NCI-H1436 (cell line): Measurements from ENCODE around the gene BATF.

Source experiments
- DNase-seq: peaks from one replicate; lab custom pipeline; 2025; lab: John Stamatoyannopoulos, UW

Gene BATF

DNA sequence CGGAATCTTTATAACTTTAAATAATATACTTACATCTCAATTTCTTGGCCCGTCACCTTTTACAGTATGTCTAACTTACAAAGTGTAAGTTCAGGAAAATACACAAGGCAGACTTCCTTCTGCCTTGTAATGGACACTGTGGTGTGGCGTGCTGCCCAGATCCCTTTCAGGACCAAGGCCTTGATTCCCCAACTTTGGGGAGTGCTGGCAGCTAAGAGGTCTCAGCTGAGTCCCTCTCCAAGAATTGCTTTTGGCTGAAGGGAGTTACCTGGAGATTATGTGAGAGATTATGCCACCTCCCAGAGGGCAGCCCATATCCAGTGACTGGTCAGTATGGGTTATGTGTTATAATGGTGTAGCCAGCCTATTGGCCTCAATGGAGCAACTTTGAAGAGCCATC lies 21.2 kb upstream of the BATF start:
- DNase-seq, result no peak

GRCh38 chr14:75504411-75504810 lies 17.9 kb upstream of the BATF start:
- DNase-seq, result no peak

GRCh38 chr14:75506930-75507329 lies 15.3 kb upstream of the BATF start:
- DNase-seq, result no peak

DNA sequence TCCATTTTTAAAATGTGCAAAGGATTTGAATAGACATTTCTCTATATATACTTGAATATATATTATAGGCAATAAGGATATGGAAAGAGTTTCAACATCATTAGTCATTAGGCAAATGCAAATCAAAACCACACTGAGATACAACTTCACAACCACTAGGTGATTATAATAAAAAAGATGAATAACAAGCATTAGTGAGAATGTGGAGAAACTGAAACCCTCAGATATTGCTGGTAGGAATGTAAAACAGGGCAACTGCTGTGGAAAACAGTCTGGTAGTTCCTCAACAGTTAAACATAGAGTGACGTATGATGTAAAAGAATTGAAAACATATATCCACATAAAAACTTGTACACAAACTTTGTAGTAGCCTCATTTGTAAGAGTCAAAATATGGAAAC lies 11.7 kb upstream of the BATF start:
- DNase-seq, result no peak

DNA sequence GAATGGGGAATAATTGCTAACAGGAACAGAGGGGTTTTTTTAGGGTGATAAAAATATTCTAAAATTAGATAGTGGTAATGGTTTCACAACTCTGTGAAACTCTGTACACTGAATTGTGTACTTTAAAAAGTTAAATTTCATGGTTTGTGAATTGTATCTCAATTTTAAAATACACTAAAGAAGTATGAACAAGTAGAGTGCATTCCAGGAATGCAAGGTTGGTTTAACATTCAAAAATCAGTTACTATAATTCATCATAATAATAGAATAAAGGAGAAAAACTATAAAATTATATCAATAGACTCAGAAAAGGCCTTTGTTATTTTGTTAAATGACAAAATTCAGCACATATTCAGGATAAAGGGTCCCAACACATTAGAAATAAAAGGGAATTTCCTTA lies 11.1 kb upstream of the BATF start:
- no peak for DNase-seq

DNA sequence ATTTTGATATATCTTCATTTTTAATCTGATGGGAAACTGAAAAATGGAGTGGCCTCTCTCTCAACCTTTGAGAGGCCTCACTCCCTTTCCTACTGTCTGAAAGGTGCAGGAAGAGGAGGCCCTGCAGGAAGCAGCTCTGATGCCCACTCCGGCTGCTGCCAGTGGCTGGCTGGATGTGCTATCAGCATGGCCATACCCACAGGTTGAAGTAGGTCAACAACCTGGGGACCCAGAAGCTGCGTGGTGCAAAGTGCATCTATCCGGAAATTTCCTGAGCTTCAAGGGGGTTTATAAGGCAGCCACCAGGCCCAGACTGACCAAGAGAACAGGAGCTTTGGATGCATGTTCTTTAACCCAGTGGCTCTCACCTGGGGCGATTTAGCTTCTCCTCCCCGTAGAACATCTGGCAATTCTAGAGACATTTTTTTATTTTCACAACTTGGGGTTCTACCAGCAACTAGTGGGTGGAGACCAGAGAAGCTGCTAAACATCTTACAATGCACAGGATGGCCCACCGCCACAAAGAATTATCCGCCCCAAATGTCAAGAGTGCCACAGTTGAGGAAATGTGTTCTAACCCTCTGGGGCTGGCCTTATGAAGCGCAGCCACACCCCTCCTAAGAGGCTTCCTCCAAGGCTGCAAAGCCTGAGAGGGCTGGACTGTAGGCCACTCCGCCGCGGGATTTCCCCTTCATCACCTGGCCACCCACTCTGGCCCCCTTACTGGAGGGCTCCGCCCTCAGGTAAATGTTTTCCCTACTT lies 8.2 kb upstream of the BATF start:
- no peak for DNase-seq

DNA sequence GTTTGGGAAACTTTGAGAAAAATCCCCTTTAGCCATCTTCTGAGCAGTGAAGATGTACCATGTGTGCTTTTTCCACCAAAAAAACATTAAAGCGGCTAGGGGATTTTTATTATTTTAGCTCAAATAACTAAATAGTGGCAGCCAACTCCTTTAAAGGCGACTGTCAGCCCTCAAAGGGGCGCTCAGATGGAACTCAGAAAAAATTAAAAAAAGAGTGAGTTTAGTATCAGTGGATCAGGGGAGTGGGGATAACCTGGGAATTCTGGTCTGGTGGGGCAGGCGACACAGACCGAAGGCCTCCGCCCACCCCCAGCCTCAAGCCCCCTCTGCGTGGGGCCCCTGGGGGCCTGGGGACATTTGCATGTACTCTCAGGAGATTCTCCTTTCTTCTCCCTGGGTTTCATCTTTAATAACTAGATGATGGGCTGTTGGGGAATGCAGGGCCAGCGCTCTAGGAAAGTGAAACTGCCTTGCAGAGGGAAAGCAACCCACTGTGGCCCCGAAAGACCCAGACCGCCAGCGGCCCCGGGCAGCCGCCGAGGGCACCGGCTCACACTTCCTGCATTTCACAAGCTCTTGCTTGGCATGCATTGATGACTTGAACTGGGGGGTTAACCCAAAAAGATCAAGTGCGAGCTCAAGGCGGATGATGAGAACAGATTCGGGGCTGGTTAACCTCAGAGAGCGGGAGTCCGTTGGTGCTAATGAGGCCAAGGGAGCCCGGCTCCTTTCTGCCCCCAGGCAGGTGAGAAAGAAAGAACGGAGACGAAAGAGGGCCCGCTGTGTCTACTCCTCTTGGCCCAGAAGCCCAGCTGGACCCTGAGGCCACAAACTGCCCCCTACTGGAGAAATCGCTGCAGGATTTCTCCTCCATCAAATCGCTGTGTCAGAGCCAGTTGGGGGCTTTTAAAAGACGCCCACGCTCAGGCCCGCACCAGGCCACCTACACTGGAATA lies 7.3 kb upstream of the BATF start:
- DNase-seq, result no peak

DNA sequence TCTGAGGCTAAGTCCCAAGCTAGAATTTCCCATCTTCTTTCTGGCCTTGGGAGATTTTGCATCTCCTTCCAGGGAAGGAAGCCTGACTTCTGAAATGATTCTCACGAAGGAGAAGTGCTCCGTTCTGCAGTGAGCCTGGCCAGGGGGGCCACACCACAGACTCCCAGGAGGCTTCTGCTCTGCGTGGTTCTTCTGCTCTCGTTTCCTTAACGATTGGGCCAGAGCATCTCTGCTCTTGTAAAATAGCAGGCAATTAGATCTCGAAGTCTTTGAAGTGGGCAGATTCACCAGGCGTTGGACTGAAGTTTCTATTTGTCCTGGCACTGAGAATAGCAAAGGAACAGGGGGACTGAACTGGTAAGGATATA lies 6.7 kb upstream of the BATF start:
- DNase-seq, result no peak

DNA sequence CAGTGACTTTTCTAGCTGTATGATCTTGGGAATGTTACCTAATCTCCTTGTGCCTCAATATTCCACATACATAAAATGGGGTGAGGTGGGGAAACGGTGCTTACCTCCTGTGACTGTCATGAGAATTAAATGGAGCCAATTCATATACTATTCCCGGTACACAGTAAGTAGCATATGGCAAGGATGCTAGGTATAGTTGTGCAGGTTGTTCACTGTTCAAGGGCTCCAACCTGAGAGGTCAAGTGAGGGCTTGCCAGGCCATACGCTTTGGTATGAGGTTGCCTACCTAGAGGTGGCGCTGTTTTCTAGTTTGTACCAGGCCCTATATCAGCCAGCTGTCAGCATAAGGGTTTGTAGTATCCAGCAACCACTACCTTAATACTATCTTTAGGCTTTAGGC lies 3.6 kb upstream of the BATF start:
- DNase-seq, result no peak

DNA sequence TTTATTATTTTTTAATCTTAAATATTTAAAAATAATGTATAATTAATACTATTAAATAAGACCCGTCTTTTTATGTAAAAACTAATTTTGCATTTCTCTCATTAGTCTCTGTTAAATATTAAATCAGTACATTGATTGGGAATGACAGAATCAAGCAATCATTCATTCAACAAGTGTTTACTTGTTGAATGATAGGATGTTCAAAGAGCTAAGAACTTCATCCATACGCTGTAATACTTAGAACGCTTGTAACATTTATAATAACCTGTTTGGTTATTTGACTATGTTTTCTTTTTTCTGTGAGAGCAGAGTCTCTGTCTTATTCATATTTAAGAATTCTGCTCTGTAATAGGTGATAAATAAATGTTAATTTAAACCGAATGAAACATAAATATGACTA lies 2.9 kb upstream of the BATF start:
- no peak for DNase-seq

- DNase-seq, result no peak
Measured at GRCh38 chr14:75519826-75520728, 2.2 kb upstream of the BATF start.

- no peak for DNase-seq
Measured at GRCh38 chr14:75520852-75521251, 1.4 kb upstream of the BATF start.

GRCh38 chr14:75521415-75522199 lies 662 bp upstream of the BATF start:
- no peak for DNase-seq

DNA sequence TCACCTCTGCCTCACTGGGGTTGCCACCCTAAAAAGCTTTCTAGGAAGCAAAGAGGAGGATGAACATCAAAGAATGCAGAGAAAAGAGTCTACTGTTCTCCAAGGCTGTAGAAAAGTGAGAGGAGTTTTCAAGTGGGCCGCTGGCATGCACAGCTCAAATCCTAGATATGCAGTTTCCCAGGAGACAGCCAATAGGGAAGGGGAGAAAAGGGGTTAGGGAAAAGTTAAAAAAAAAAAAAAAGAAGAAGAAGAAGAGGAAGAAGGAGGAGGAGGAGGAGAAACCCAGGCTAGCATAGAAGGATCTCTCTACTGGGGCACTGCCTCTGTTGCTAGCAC lies 682 bp downstream of the BATF start:
- DNase-seq, result no peak

GRCh38 chr14:75523771-75524171 lies 1.5 kb downstream of the BATF start:
- DNase-seq, result no peak

GRCh38 chr14:75525969-75526368 lies 3.7 kb downstream of the BATF start:
- no peak for DNase-seq

GRCh38 chr14:75527449-75528163 lies 5.3 kb downstream of the BATF start:
- no peak for DNase-seq

GRCh38 chr14:75531256-75531655 lies 9.0 kb downstream of the BATF start:
- no peak for DNase-seq

DNA sequence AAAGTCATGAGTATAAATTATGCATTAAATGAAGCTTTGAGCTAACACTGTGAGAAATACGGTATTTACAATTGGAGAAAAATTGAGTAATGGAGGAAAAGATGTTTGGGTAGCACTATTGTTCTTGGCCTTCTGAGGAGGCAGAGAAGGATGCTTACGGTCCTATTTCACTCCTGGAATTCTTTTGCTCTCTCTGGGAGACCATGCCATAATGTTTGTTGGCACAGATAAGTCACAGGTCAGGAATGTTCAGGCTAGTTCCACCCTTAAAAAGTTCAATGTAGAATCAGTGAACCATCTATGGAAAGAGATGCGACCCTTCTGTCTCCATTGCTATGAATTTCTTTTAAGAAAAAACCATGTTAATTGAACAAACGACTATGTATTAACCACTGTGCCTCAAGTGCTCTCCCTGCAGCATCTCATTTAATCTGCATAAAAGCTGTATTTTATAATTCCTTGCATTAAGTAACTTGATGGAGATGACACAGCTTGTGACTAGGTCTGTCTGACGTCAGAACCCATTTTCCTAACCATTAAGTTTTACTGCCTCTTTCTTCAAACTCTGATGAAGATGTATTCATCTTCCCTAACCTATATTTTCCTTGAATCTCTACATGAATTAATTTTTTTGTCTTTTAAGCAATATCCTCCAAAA lies 9.5 kb downstream of the BATF start:
- no peak for DNase-seq

DNA sequence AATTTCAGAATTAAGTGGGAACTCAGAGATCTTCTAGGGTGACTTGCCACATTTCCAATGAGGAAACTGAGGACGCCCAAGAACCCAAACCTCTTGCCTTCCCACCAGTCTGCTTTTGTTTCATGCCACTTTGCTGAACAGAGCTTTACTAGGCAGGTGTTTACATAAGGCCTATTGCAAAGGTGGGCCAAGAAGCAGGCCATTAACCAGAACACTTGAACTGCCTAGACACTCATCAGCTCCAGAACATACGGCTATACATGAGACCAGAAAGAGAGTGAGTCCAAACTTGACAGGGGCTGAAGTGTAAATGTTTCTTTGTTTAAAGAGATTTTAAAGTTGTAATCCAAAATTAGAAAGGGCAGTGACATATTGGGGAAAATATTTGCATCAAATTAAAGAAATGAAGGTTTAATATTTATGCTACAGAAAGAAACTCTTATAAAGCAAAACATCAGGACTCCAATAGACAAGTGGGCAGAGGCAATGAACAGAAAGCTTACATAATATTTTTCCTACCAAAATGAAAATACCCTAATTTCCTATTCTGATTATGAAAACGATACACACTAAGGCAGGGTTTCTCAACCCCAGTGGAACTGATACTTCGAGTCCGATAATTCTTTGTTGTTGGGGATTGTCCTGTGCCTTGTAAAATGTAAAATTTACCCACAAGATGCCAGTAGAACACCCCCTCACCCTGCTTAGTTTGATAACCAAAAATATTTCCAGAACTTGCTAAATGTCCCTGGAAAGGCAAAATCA lies 11.7 kb downstream of the BATF start:
- no peak for DNase-seq
